Gastroesophageal sphincter (tissue), 4 donors: ENCODE data around the gene POLE3. TPM values are rescaled to one million over a fixed set of nuclear protein-coding genes. Genes with fewer than 3 reads are reported as not detected.

Experiments used
- total RNA-seq, 4 donors: library from RNA; depleted of rRNA; stranded (reverse); fragments of >200 nt; gene quantifications; one replicate each; pipeline ENCODE4 v1.1.0, GENCODE V29; 2016

POLE3 gene
- total RNA-seq, 4 donors from 2014 or later, result 32.3 to 47.1 (median 34.6) TPM

Other genes with a start within 250 kb of the POLE3 start
- 10 to 100 TPM; 20.2 to 30.7 (median 22.7) TPM for gene FKBP15, start 189.4 kb downstream of the POLE3 start, total RNA-seq
- gene SLC31A1, start 189.1 kb downstream of the POLE3 start, total RNA-seq, result 1 to 10 TPM; 8.7 to 9.8 (median 9.4) TPM
- 10 to 100 TPM; 31.4 to 54.4 (median 42.1) TPM for gene CDC26, start 135.1 kb downstream of the POLE3 start, total RNA-seq
- gene PRPF4, start 135.0 kb downstream of the POLE3 start, total RNA-seq, result 10 to 100 TPM; 13.4 to 20.5 (median 16.5) TPM
- gene RNF183, start 107.3 kb downstream of the POLE3 start, total RNA-seq, result under 1 TPM in 1 of 4 donors, not detected in 3; 0.37 TPM
- 1 to 10 TPM; 1.2 to 2.8 (median 2.3) TPM for gene WDR31, start 70.4 kb downstream of the POLE3 start, total RNA-seq
- 1 to 10 TPM in 1 of 4 donors, under 1 TPM in 3; 0.16 to 4.0 (median 0.36) TPM for gene BSPRY, start 61.1 kb downstream of the POLE3 start, total RNA-seq
- 10 to 100 TPM; 17.0 to 31.3 (median 25.1) TPM for gene HDHD3, start 33.7 kb downstream of the POLE3 start, total RNA-seq
- gene ALAD, start 9.4 kb downstream of the POLE3 start, total RNA-seq, result 10 to 100 TPM; 17.3 to 34.2 (median 17.9) TPM
- 1 to 10 TPM in 2 of 4 donors, under 1 TPM in 1, not detected in 1; 0.54 to 2.5 (median 1.7) TPM for gene C9orf43, start 72 bp upstream of the POLE3 start, total RNA-seq
- gene RGS3, start 53.1 kb upstream of the POLE3 start, total RNA-seq, result 100 to 1,000 TPM in 1 of 4 donors, 10 to 100 TPM in 3; 43.9 to 122 (median 72.7) TPM